Ascending aorta (tissue), 2 donors: ENCODE results near the gene POFUT1. TPM values are rescaled to one million over a fixed set of nuclear protein-coding genes. Genes with fewer than 3 reads are reported as not detected.
"Not testable (repeated sequence)": the region's sequence is repeated elsewhere in the genome, so short reads cannot be mapped to it uniquely, and the experiment has no call there.

ENCODE experiments used
- DNase-seq, 2 donors: peaks; one replicate each; pipeline ENCODE4 v3.0.0-alpha.2; 2019; ENCODE audit warnings: low spot score in 2 of 2
- H3K27ac ChIP-seq, 2 donors: fragments of 200-600 bp; sonication (generic); one replicate each; pipeline ENCODE4 v1.5.1; 2016 to 2017; ENCODE audit warnings: mild to moderate bottlenecking in 1 of 2
- H3K27me3 ChIP-seq: fragments of 200-600 bp; sonication (generic); one replicate; pipeline ENCODE4 v1.5.1; 2017
- H3K36me3 ChIP-seq, 2 donors: fragments of 200-600 bp; sonication (generic); one replicate each; pipeline ENCODE4 v1.5.1; 2016
- H3K4me1 ChIP-seq, 2 donors: fragments of 200-600 bp; sonication (generic); one replicate each; pipeline ENCODE4 v1.5.1; 2016 to 2017; ENCODE audit warnings: mild to moderate bottlenecking in 1 of 2
- H3K4me3 ChIP-seq, 2 donors: fragments of 200-600 bp; sonication (generic); one replicate each; pipeline ENCODE4 v1.5.1; 2016 to 2017; ENCODE audit warnings: mild to moderate bottlenecking in 1 of 2
- H3K9me3 ChIP-seq, 2 donors: fragments of 200-600 bp; sonication (generic); one replicate each; pipeline ENCODE4 v1.5.1; 2016
- intact Hi-C: fragments of 100-400 bp; cut with DNase I; formaldehyde crosslinking; loops from one replicate; pipeline ENCODE4 v1.15.1; 2023
- total RNA-seq: library from RNA; depleted of rRNA; stranded (reverse); fragments of >200 nt; gene quantifications from one replicate; pipeline ENCODE4 v1.1.0, GENCODE V29; 2016
- TF ChIP-seq, protein P1 (sequence below), 3 experiments: fragments of 200-600 bp in 2 of 3; fragments of 450-650 bp in 1 of 3; sonication (generic) in 2 of 3; IDR thresholded peaks; one replicate each; pipeline ENCODE4 v1.5.1; 2016 to 2019; ENCODE audit warnings: antibody characterized with exemption in 3 of 3, mild to moderate bottlenecking in 1 of 3, moderate library complexity in 1 of 3

The POFUT1 gene
- total RNA-seq, 1 donor from 2014 or later: 29.8 TPM

GRCh38 chr20:32190616-32191415 lies 16.9 kb upstream of the POFUT1 start:
- Histone ChIP-seq H3K4me3 (peak overlapping the region; percentile 82 to 84), H3K9me3 (no peaks in the 10 kb centered on the region), H3K4me1 (peaks cover 9 to 20% of the 10 kb centered on the region in 2 donors), H3K27me3 (no peaks in the 10 kb centered on the region), H3K27ac (peak overlapping the region; percentile 70 to 78), H3K36me3 (peaks cover 4 to 11% of the 10 kb centered on the region in 2 donors)
- TF ChIP-seq, protein P1, sequence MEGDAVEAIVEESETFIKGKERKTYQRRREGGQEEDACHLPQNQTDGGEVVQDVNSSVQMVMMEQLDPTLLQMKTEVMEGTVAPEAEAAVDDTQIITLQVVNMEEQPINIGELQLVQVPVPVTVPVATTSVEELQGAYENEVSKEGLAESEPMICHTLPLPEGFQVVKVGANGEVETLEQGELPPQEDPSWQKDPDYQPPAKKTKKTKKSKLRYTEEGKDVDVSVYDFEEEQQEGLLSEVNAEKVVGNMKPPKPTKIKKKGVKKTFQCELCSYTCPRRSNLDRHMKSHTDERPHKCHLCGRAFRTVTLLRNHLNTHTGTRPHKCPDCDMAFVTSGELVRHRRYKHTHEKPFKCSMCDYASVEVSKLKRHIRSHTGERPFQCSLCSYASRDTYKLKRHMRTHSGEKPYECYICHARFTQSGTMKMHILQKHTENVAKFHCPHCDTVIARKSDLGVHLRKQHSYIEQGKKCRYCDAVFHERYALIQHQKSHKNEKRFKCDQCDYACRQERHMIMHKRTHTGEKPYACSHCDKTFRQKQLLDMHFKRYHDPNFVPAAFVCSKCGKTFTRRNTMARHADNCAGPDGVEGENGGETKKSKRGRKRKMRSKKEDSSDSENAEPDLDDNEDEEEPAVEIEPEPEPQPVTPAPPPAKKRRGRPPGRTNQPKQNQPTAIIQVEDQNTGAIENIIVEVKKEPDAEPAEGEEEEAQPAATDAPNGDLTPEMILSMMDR (IDR thresholded peaks at IDR 0.05): no peak
- intact Hi-C loops: no loop called here
- no peak for DNase-seq

DNA sequence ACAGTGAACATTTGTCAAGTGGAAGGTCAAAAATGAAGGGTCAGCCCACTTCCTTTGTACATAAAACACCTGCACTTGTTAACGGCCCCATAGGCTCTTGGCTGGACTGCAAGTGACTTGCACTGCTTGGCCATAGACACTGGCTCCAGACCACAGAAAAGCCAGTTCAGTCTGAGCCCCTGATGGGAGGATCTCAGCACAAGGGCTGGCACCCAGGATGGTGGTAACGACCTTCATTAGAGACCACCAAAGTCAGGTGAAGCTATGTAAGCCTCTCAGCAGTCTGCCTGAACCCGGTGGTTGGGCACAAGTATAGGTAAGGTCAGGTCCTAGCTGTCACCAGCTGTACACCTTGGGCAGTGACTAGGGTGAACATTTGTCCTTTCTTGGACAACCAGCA lies 16.3 kb upstream of the POFUT1 start:
- H3K36me3 ChIP-seq: peaks cover 10 to 17% of the 10 kb centered on the region in 2 donors
- no peak overlapping the region for H3K4me3 ChIP-seq
- no peaks in the 10 kb centered on the region for H3K27me3 ChIP-seq
- TF ChIP-seq, protein P1 (IDR thresholded peaks at IDR 0.05): no peak
- H3K27ac ChIP-seq: no peak overlapping the region
- DNase-seq: no peak
- H3K4me1 ChIP-seq: peaks cover 9 to 20% of the 10 kb centered on the region in 2 donors
- intact Hi-C loops: no loop called here
- no peaks in the 10 kb centered on the region for H3K9me3 ChIP-seq

- TF ChIP-seq, protein P1 (IDR thresholded peaks at IDR 0.05): no peak
- no peaks in the 10 kb centered on the region for H3K9me3 ChIP-seq
- DNase-seq: no peak
- peaks cover 14 to 21% of the 10 kb centered on the region in 2 donors for H3K36me3 ChIP-seq
- H3K4me1 ChIP-seq: peaks cover 9 to 20% of the 10 kb centered on the region in 2 donors
- H3K4me3 ChIP-seq: no peak overlapping the region
- H3K27me3 ChIP-seq: no peaks in the 10 kb centered on the region
- no peak overlapping the region for H3K27ac ChIP-seq
- intact Hi-C loops: no loop called here
These were observed 15.8 kb upstream of the POFUT1 start for GRCh38 chr20:32191873-32192272.

DNA sequence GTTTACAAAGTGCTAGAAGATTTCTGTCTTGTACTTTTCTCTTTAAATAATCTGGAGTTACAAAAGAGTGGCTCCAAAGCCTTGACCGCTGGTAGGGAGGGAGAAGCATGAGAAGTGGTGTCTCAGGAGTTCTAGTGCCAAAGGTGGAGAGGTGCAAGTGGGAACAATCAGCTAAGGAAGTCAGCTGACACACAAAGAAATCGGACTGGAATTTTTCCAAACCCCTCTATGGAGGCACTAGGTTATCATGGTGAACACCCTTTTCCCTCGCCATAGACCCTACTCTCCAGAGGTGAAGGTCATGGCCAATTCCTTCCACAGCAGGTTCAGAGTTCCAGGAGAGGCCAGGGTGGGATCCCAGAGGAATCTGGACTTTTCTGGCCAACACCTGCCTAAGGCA lies 15.0 kb upstream of the POFUT1 start:
- TF ChIP-seq, protein P1 (IDR thresholded peaks at IDR 0.05): no peak
- intact Hi-C loops: no loop called here
- Histone ChIP-seq H3K27me3 (no peaks in the 10 kb centered on the region), H3K36me3 (peaks cover 20 to 29% of the 10 kb centered on the region in 2 donors), H3K4me1 (peaks cover 9 to 20% of the 10 kb centered on the region in 2 donors), H3K27ac (no peak overlapping the region), H3K4me3 (no peak overlapping the region), H3K9me3 (no peaks in the 10 kb centered on the region)
- DNase-seq: no peak

GRCh38 chr20:32193336-32193735 lies 14.3 kb upstream of the POFUT1 start:
- H3K4me1 ChIP-seq: peaks cover 9 to 17% of the 10 kb centered on the region in 2 donors
- H3K27me3 ChIP-seq, intact Hi-C loops, H3K27ac ChIP-seq, H3K4me3 ChIP-seq, H3K9me3 ChIP-seq, DNase-seq: not testable (repeated sequence)
- H3K36me3 ChIP-seq: peaks cover 20 to 30% of the 10 kb centered on the region in 2 donors

GRCh38 chr20:32193996-32194395 lies 13.7 kb upstream of the POFUT1 start:
- Histone ChIP-seq H3K36me3 (peaks cover 24 to 36% of the 10 kb centered on the region in 2 donors), H3K27ac (no peak overlapping the region), H3K4me1 (peaks cover 3 to 11% of the 10 kb centered on the region in 2 donors), H3K27me3 (no peaks in the 10 kb centered on the region), H3K4me3 (no peak overlapping the region), H3K9me3 (no peaks in the 10 kb centered on the region)
- DNase-seq: no peak
- intact Hi-C loops: no loop called here
- TF ChIP-seq, protein P1 (IDR thresholded peaks at IDR 0.05): no peak
